HepG2 (cell line): ENCODE measurements around the gene BCL6. TPM values are rescaled to one million over a fixed set of nuclear protein-coding genes. Genes with fewer than 3 reads are reported as not detected.
A peak's percentile ranks its signal among the peaks of the same experiment; 100 is the strongest.

Source experiments
- CENPBD1 ChIP-seq: sonication (generic); formaldehyde crosslinking; IDR thresholded peaks from 2 replicates; pipeline ENCODE4 v1.8.0; 2022; ENCODE audit warnings: missing genetic modification reagents, low read depth, mild to moderate bottlenecking, borderline replicate concordance
- GATA4 ChIP-seq: sonication (generic); IDR thresholded peaks from 2 replicates; pipeline ENCODE4 v1.6.1; 2016; ENCODE audit warnings: antibody characterized with exemption, low read depth, borderline replicate concordance
- HNF1B ChIP-seq: sonication (generic); formaldehyde crosslinking; IDR thresholded peaks from 2 replicates; pipeline ENCODE4 v1.5.1; 2020; ENCODE audit warnings: mild to moderate bottlenecking, moderate library complexity, missing genetic modification reagents
- JUN ChIP-seq: sonication (generic); formaldehyde crosslinking; IDR thresholded peaks from 2 replicates; pipeline ENCODE4 v1.4.0; 2020; ENCODE audit warnings: mild to moderate bottlenecking, missing genetic modification reagents
- PBX2 ChIP-seq: IDR thresholded peaks from 2 replicates; pipeline ENCODE4 v1.6.1; 2016; ENCODE audit warnings: control low read depth
- RNF219 ChIP-seq: sonication (generic); formaldehyde crosslinking; IDR thresholded peaks from 2 replicates; pipeline ENCODE4 v1.5.0; 2020; ENCODE audit warnings: mild to moderate bottlenecking, missing genetic modification reagents
- RXRA ChIP-seq: sonication (generic); formaldehyde crosslinking; IDR thresholded peaks from 2 replicates; pipeline ENCODE4 v1.5.1; 2020; ENCODE audit warnings: missing genetic modification reagents
- ZBTB34 ChIP-seq: sonication (generic); formaldehyde crosslinking; IDR thresholded peaks from 2 replicates; pipeline ENCODE4 v1.8.0; 2022; ENCODE audit warnings: mild to moderate bottlenecking, missing genetic modification reagents
- ZBTB4 ChIP-seq: sonication (generic); formaldehyde crosslinking; IDR thresholded peaks from 2 replicates; pipeline ENCODE4 v1.4.0; 2020; ENCODE audit warnings: missing genetic modification reagents, mild to moderate bottlenecking, borderline replicate concordance
- ZFP41 ChIP-seq: sonication (generic); formaldehyde crosslinking; IDR thresholded peaks from 2 replicates; pipeline ENCODE4 v1.4.0; 2020; ENCODE audit warnings: mild to moderate bottlenecking, missing genetic modification reagents, borderline replicate concordance
- ZNF121 ChIP-seq: sonication (generic); formaldehyde crosslinking; IDR thresholded peaks from 2 replicates; pipeline ENCODE4 v1.5.0; 2020; ENCODE audit warnings: mild to moderate bottlenecking, missing genetic modification reagents
- ZNF18 ChIP-seq: sonication (generic); formaldehyde crosslinking; IDR thresholded peaks from 2 replicates; pipeline ENCODE4 v1.8.0; 2022; ENCODE audit warnings: mild to moderate bottlenecking, missing genetic modification reagents; ENCODE audit not compliant: insufficient replicate concordance
- ZNF230 ChIP-seq: sonication (generic); formaldehyde crosslinking; IDR thresholded peaks from 2 replicates; pipeline ENCODE4 v1.4.0; 2020; ENCODE audit warnings: mild to moderate bottlenecking, missing genetic modification reagents
- ZNF317 ChIP-seq: sonication (generic); formaldehyde crosslinking; IDR thresholded peaks from 2 replicates; pipeline ENCODE4 v1.5.0; 2020; ENCODE audit warnings: mild to moderate bottlenecking, missing genetic modification reagents
- ZNF382 ChIP-seq: sonication (generic); formaldehyde crosslinking; IDR thresholded peaks from 2 replicates; pipeline ENCODE4 v1.5.0; 2020; ENCODE audit warnings: missing genetic modification reagents, mild to moderate bottlenecking, borderline replicate concordance
- ZNF619 ChIP-seq: sonication (generic); formaldehyde crosslinking; IDR thresholded peaks from 2 replicates; pipeline ENCODE4 v1.4.0; 2020; ENCODE audit warnings: mild to moderate bottlenecking, missing genetic modification reagents
- ZNF713 ChIP-seq: sonication (generic); formaldehyde crosslinking; IDR thresholded peaks from 2 replicates; pipeline ENCODE4 v1.4.0; 2020; ENCODE audit warnings: mild to moderate bottlenecking, missing genetic modification reagents
- polyA plus RNA-seq, 8 experiments: library from polyadenylated mRNA; depleted of rRNA in 3 of 8; stranded (reverse) in 7 of 8; unstranded in 1 of 8; fragments of >200 nt; fragmentation: Illumina TruSeq in 4 of 8; extraction: Trizol in 4 of 8; gene quantifications; 2 replicates each; pipeline versions ENCODE4 v1.2.1 to v1.2.3, GENCODE V29; 2011 to 2016; ENCODE audit warnings: low read depth in 4 of 8, missing spikeins in 1 of 8, mixed read lengths in 1 of 8; ENCODE audit not compliant: insufficient read depth in 1 of 8
- total RNA-seq, 5 experiments: library from RNA; depleted of rRNA; stranded (reverse); fragments of >200 nt; fragmentation: Illumina TruSeq; extraction: Trizol; gene quantifications; 2 replicates each; pipeline ENCODE4 v1.2.3, GENCODE V29; 2016; ENCODE audit warnings: low read depth in 1 of 5

Gene BCL6
- total and polyA plus RNA-seq, 2 of the 13 experiments (the other 11 are each of a cell fraction or from before 2014, with no cell fraction given) = 21.2 to 53.7 TPM

- peak; percentile 71; the same call in 1 of the 2 replicates for TF ChIP-seq ZBTB4
- TF ChIP-seq CENPBD1 (CRISPR knock-in tag) = no peak
- no peak for TF ChIP-seq ZNF619
- 0 out of 2 replicates have a peak, but pooled peaks have one; percentile 20 for TF ChIP-seq ZNF230 (CRISPR knock-in tag)
- TF ChIP-seq ZFP41 = 0 out of 2 replicates have a peak, but pooled peaks have one; percentile 42
- no peak for TF ChIP-seq ZNF121 (CRISPR knock-in tag)
- no peak for TF ChIP-seq PBX2 (CRISPR knock-in tag)
- 0 out of 2 replicates have a peak, but pooled peaks have one; percentile 34 for TF ChIP-seq GATA4
- TF ChIP-seq HNF1B (CRISPR knock-in tag) = 0 out of 2 replicates have a peak, but pooled peaks have one; percentile 15
- no peak for TF ChIP-seq RNF219
- TF ChIP-seq ZNF18 (CRISPR knock-in tag) = no peak
- TF ChIP-seq RXRA = peak; percentile 24; the same call in 1 of the 2 replicates
- no peak for TF ChIP-seq ZBTB34 (CRISPR knock-in tag)
- no peak for TF ChIP-seq ZNF317
- no peak for TF ChIP-seq ZNF713 (CRISPR knock-in tag)
- no peak for TF ChIP-seq ZNF382
- 0 out of 2 replicates have a peak, but pooled peaks have one; percentile 32 for TF ChIP-seq JUN (CRISPR knock-in tag)
Observed at GRCh38 chr3:187750006-187750512, 4.8 kb upstream of the BCL6 start (continued).
